GM18517 (cell line): ENCODE results near the gene IFITM2.
"Not testable (repeated sequence)": the region's sequence is repeated elsewhere in the genome, so short reads cannot be mapped to it uniquely, and the experiment has no call there.

ENCODE experiments used
- ATAC-seq: cut with Tn5 transposase; IDR thresholded peaks from one replicate; pipeline ENCODE4 v1.9.1; 2021; ENCODE audit warnings: mild to moderate bottlenecking, moderate library complexity; ENCODE audit not compliant: unreplicated experiment

IFITM2 gene

DNA sequence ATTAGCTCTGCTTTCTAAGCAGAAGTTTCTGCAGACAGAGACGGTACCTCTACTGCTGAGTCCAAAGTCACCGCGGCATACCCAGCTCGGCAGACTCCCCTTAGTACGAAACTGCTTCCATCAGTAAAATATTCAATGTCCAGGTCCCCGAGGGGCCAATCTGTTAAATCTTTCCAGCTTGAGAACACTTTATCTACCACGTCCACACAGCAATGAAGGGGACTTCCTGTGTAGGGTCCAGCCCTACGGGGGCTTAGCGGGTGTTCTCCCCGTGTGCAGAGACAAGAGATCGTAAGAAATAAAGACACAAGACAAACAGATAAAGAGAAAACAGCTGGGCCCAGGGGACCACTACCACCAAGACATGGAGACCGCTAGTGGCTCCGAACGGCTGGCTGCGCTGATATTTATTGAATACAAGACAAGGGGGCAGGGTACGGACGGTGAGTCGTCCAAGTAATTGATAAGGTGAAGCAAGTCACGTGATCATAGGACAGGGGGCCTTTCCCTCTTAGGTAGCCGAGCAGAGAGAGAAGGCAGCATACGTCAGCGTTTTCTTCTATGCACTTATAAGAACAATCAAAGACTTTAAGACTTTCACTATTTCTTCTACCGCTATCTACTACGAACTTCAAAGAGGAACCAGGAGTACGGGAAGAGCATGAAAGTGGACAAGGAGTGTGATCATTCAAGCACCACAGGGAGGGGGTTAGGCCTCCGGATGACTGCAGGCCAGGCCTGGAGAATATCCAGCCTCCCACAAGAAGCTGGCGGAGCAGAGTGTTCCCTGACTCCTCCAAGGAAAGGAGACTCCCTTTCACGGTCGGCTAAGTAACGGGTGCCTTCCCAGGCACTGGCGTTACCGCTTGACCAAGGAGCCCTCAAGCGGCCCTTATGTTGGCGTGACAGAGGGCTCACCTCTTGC lies 17.2 kb downstream of the IFITM2 start:
- ATAC-seq = not testable (repeated sequence)

DNA sequence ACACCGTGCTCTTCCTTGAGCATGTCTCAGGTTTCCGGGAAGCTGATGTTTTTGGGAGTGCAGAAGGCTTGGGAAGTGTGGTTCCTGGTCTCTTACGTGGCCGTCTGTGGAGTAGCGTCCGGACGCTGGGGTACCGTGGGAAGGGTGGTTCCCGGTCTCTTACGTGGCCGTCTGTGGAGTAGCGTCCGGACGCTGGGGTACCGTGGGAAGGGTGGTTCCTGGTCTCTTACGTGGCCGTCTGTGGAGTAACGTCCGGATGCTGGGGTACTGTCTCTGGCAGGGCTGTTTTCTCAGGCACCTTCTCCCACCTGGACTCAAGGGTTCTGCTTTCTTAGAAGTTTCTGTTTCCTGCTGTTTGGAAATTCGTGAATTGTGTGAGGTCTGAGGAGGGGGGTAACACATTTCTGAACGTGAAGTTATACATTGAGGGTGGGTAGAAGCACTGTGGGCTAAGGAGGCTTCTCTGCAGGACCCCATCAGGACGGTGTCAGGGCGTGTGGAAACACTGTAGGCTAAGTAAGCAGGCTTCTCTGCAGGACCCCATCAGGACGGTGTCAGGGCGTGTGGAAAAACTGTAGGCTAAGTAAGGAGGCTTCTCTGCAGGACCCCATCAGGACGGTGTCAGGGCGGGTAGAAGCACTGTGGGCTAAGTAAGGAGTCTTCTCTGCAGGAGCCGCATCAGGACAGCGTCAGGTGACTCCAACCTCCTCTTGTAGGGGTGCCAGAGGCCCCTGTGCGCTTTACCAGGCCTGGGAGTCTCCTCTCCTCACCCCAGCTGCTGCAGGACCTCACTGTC lies 18.4 kb downstream of the IFITM2 start:
- no peak for ATAC-seq

DNA sequence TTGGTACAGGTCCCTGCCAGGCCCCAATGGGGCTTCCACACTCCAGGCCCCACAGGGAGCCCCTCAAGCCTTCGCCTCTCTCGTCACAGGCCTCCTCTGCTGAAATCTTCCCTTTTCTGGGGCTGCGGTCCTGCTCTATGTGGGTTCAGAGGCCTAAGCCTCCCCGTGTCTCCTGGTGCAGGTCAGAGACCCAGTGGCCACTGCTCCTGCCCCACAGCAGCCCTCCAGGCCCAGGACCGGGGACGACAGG lies 18.9 kb downstream of the IFITM2 start:
- no peak for ATAC-seq

DNA sequence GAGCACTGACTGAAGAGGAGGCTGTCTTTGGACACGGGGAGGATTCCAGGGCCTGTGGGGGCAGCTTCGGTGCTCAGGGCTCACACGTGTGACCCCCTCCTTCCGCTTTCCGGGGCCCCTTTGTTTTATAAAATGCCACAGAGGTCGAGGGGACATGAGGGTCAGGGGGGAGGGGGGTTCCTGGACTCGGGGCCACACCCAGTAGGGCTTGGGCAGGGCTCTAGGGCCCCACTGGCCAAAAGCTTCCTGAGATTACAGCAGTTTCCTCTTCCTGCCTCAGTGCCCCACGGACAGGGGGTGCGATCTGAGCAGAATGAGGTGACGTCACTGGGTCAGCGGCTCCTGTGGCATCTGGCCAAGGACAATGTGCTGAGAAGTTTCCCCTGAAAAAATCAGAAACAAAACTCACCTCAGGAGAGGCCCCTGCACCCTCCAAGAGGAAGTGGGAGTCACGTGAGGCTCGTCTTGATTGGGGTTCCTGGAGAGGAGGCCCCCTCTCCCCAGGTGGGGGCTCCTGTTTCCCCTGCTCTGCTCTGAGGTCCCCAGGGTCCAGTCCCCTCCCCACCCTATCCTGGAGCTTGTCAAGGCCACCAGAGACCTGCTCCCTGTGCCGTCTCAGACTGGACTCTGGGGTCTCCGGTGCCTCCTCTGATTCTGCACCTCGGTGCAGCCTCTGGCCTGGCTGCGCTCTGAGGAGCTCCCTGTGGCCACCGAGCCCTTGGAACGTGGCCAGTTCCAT lies 19.4 kb downstream of the IFITM2 start:
- no peak for ATAC-seq

DNA sequence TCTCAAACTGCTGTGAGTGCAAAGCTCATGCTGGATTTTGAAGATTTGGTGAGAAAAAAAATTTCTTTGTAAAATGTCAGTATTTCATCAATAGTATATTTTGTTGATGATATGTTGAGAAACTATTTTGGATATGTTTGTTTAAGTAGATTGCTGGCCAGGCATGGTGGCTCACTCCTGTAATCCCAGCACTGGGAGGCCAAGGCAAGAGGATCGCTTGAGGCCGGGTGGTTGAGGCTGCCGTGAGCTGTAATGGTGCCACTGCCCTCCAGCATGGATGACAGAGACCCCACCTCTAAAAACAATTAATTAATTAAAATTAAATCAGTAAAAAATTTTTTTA lies 19.9 kb downstream of the IFITM2 start:
- ATAC-seq = no peak

DNA sequence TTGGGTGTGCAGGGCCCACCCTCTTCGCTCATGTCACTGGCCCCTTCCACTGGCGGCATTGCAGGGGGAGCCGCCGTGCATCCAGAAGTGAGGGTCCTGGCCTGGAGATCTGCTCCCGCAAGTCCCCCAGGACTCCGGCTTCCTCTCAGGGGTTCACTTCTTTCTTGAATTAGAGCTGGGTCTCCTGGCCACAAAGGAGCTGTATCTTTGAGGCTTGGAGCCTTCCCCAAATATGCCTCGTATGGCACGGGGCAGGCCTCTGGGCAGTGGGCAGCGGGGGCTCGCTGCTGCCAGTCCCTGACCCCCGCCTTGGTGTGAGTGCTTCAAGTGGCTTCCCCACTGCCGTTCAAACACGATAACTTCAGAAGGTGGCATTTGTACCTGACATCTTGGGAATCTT lies 20.4 kb downstream of the IFITM2 start:
- no peak for ATAC-seq

DNA sequence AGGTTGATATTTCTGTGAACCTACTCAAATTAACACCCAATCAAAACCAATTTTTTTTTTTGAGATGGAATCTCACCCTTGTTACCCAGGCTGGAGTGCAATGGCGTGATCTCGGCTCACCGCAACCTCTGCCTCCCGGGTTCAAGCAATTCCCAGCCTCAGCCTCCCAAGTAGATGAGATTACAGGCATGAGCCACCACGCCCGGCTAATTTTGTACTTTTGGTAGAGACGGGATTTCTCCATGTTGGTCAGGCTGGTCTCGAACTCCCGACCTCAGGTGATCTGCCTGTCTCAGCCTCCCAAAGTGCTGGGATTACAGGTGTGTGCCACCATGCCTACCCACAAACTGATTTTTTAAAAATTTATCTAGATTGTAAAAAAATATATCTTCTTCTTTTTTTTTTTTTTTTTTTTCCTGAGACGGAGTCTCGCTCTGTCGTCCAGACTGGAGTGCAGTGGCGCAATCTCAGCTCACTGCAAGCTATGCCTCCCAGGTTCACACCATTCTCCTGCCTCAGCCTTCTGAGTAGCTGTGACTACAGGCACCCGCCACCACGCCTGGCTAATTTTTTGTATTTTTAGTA lies 21.0 kb downstream of the IFITM2 start:
- ATAC-seq = not testable (repeated sequence)

DNA sequence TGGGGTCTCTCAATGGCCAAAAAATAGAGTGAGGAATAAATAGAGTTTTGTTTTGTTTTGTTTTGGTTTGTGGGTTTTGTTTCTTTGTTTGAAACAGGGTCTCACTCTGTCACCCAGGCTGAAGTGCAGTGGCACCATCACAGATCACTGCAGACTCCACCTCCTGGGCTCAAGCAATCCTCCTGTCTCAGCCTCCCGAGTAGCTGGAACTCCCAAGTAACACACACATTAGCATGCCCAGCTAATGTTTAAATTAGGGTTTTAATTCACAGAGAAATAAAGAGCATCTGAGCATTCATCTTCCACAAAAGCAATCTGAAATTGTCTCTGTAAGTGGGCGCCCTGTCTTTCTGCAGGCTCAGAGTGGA lies 22.3 kb downstream of the IFITM2 start:
- ATAC-seq = no peak

DNA sequence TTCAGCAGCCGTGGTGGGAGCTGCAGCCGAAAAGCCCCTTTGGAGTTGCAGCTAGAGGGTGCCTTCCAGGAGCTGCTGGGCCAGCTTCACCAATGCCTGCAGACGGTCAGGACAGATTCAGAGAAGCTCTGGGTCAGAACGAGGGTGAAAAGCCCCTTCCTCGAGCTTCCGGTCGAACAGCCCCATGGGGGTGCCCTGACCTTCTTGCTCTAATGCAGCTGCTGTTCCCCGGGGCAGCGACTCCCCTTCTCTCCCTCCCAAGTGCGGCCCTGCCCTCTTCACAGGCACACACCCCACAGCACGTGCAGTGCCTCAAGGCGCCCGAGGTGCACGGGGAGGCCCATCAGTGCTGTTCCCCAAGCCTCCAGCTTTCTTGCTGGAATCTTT lies 22.7 kb downstream of the IFITM2 start:
- ATAC-seq = no peak

DNA sequence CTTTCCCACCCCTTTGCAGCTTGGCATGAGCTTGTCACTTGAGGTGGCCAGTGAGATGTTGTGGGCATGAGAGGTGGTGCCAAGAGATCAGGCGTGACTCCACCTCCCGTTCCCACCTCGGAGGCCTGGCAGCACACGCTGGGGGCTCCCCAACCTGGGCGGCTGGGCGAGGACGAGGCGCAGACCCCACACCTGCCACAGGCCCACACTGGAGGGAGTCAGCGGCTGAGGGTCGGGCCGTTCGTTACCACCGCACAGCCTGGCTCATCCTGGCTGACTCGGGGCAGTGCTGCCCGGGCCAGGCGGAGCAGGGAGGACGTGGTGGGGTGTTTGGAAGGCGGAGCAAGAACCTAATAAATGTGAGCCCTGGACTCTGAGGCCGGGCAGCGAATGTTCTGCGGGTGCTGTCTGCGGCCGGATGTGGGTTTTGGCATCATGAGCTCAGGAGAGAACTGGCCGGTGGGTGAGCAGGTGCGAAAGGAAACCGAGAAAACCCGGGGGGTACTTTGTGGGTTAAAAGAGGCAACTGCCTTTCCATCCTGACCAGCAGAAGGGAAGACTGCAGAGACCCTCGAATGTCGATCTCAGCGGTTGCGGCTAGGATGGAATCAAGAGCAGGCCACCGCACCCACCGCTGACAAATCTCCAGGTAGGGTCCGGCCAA lies 23.2 kb downstream of the IFITM2 start:
- ATAC-seq = no peak

DNA sequence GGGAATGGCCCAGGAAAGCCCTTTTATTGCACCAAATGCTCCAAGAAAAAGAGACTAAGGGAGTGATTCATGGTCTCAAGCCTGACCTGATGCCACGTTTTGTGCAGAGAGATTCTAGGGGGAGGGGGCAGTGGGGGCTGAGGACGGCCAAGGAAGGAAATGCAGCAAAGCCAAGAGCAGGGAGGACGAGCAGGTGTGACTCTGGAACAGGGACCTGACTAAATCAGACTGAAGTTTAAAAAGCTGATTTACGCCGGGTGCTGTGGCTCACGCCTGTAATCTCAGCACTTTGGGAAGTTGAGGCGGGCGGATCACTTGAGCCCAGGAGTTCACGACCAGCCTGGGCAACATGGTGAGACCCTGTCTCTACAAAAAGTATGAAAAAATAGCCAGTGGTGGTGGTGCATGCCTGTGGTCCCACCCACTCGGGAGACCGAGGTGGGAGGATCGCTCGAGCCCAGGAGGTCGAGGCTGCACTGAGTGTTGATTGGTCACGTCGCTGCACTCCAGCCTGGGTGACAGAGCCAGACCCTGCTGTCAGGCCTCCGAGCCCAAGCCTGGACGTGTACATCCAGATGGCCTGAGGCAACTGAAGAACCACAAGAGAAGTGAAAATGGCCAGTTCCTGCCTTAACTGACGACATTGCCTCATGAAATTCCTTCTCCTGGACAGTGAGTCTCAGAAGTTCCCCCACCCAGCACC lies 23.9 kb downstream of the IFITM2 start:
- ATAC-seq = no peak

DNA sequence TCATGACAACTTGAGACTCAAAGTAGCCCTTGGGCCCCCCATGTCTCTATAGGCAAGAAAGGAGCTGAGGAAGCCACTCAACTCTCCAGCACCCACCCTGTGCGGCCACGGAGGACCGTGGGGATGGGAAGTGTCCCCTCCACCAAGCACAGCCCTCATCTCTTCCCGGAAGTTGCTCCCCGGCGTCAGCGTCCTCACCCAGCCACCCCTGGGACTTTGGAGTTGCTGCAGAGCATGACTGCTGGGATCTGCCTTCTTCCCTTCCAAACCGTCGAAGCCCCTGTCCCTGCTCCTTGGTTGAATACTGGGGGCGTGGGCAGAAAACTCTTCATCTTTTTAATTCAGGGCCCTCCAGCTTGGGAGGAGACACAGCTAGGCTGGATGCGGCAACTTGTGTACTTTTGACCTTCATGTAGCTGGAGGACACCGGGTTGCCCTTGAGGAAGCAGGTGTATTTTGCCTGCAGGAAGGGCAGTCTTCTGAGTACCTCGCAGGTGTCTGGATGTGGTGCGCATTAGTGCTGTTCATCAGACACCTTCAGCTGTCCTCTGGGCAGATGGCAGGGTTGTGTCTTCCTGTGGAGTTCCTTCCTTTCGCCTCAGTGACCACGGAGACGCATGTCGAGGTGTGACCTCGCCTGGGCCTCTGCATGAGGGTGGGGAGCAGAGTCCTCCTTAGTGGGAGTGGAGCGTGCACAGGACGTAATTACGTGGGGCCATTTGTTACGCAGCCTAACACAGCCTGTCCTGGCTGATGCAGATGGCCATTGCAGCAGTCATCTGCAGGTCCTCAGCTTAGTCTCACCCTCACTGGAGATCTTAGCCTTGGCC lies 25.2 kb downstream of the IFITM2 start:
- ATAC-seq = no peak

DNA sequence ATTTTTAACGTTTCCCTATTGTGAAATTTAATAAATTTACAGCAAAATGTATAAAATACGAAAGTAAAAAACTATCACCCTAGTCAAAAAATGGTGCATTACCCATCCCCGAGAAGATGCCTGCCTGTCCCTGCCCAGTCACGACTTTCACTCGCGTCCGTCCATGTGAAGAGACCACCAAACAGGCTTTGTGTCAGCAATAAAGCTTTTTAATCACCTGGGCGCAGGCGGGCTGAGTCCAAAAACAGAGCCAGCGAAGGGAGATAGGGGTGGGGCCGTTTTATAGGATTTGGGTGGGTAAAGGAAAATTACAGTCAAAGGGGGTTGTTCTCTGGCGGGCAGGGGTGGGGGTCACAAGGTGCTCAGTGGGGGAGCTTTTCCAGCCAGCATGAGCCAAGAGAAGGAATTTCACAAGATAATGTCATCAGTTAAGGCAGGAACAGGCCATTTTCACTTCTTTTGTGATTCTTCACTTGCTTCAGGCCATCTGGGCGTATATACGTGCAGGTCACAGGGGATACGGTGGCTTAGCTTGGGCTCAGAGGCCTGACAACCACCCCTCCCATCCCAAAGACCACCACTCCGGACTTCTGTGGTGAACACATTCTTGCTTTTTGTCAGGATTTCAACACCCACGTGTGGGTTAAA lies 26.1 kb downstream of the IFITM2 start:
- not testable (repeated sequence) for ATAC-seq

DNA sequence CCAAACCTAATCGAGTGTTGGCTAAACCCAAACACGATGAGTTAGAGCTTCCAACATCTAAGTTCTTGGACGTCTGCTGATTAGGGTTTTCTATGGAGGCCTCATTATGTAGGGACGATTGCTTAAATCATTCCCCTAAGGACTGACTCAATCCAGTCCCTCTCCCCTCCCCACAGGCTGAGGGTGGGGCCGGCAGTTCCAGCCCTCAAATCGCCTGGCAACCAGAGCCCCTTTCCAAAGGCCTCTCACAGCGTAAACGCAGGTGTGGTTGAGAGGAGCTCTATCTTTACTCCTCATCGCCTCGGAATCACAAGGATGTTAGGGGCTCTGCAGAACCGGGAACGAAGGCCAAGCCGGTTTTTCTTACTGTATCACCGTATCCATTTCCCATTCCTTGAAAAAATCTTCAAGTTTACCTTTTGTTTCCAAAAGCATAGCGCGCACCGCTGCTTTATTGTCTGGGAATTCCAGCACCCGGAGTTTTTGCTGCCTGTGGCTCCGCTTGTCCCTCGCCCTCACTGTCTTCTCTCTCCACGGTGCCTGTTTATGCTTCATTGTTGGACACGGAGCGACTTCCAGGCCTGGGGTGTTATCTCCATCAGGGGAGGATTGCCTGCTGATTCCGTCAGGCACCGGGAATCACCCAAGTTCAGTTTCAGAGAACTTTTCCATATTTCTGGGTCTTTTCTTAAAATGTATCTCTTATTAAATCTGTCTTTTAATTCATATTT lies 26.8 kb downstream of the IFITM2 start:
- ATAC-seq = no peak

DNA sequence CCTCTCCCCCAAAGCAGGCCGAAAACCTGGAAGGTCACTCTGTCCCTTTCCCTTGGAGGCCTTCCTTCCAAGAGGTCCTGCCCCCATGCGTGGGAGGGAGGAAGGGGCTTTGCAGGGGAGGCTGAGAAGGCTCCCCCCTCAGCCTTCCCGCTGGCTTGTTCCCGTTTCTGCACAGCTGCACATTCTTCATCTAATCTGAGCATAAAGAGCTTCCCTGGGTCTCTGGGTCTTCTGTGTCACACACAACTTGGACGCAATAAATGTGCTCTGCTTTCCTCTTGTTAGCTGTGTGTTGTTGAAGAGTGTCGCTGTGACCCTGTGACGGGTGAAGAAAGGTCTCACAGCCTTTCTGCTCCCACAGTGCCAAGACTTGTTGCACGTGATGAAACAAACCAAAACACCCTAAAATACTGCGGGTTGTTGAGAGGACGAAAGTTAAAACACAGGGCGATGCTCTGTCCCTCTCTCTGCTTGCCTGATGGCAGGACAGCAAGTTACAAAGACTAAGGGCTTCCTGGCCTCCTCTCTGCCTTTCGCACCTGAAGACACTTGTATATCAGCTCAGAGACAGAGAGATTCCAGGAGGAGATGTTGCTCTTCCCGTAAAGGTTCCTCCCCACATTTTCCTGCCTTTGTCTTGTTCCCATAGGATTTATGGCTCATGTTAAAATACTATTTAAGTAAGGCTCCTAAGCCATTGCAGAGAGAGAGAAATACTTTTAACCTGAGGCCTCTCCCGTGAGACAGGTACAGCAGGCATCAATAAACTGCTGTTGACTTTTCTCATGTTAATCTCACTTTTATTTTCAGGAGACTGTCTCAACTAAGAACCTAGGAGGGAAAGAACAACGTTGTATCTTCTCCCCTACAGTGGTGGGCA lies 28.4 kb downstream of the IFITM2 start:
- ATAC-seq = no peak

DNA sequence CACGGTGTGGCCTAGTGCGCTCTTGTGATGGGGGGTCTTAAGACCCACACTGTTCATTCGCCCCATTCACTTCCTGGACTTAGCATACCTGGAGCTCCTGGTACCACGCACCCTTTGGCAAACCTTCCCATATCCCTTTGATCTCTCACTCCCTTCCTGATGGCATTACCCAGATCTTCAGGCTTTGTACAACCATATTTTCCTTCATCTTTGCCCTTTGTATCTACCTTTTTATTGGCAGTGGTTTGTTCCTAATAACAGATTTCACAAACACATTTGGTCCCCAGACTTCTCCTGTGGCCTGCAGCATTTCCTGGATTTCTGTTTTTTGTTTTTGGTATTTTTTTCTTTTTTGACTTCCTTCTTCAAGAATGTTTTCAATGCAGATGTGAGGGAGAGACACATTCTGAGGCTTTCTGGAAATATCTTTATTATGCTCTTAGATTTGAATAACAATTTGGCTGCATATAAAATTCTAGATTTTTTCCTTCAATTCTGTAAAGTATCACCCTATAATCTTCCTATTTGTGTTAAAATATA lies 29.1 kb downstream of the IFITM2 start:
- no peak for ATAC-seq

DNA sequence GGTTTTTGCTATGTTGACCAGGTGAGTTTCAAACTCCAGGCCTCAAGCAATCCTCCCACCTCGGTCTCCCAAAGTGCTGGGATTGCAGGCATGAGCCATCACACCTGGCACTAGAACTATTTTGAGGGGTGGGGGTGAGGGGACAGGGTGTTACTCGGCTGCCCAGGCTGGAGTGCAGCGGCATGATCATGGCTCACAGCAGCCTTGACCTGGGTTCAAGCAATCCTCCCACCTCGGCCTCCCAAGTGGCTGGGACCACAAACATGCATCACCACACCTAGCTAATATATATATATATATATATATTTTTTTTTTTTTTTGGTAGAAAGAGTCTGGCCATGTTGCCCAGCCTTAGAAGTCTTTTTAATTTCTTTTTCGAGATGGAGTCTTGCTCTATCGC lies 30.1 kb downstream of the IFITM2 start:
- no peak for ATAC-seq
